ENCODE measurements around the gene KRTAP5-7.

Gene KRTAP5-7

DNA sequence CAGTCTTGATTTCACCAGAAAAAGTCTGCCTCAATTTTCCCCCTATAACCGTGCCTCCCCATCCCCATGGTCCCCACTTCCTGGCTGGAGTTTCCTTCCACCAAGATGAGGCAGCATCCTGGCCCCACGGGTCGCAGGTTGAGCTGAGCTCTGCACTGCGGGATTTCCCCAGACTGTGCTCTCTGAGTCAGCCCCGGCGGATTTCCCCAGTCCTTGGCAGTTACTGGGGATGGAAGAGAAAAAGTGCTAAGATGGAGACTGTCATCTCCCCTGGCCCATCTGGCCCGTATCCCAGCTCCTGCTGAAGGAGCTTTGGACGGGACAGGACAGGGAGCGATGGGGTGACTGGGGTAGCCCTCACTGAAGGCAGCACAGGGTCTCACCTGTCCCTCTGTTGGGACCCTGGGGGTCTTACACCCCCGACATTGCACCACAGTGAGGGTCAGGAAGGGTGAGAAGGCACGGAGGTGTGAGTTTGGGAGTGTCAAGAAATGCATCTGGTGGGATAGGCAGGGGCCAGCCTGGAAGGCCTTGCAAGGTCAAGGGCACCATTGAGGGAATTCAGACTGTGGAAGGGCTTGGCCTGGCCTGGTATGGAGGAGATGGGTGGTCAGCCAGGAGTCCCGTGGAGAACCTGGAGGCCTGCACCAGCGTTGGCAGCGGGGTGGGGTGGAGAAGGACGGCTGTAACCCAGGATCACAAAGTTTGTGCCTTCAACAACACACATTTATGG is 37.6 kb upstream of the KRTAP5-7 start:
- peak; percentile 80 for DNase-seq (ENCODE audit: low read depth)
- no peak overlapping the region for H3K4me3 ChIP-seq (ENCODE audit: low read depth, low read length)
- TF ChIP-seq, protein P1, sequence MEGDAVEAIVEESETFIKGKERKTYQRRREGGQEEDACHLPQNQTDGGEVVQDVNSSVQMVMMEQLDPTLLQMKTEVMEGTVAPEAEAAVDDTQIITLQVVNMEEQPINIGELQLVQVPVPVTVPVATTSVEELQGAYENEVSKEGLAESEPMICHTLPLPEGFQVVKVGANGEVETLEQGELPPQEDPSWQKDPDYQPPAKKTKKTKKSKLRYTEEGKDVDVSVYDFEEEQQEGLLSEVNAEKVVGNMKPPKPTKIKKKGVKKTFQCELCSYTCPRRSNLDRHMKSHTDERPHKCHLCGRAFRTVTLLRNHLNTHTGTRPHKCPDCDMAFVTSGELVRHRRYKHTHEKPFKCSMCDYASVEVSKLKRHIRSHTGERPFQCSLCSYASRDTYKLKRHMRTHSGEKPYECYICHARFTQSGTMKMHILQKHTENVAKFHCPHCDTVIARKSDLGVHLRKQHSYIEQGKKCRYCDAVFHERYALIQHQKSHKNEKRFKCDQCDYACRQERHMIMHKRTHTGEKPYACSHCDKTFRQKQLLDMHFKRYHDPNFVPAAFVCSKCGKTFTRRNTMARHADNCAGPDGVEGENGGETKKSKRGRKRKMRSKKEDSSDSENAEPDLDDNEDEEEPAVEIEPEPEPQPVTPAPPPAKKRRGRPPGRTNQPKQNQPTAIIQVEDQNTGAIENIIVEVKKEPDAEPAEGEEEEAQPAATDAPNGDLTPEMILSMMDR (conservative IDR thresholded peaks at IDR 0.05; ENCODE audit: low read depth, low read length): no peak

DNA sequence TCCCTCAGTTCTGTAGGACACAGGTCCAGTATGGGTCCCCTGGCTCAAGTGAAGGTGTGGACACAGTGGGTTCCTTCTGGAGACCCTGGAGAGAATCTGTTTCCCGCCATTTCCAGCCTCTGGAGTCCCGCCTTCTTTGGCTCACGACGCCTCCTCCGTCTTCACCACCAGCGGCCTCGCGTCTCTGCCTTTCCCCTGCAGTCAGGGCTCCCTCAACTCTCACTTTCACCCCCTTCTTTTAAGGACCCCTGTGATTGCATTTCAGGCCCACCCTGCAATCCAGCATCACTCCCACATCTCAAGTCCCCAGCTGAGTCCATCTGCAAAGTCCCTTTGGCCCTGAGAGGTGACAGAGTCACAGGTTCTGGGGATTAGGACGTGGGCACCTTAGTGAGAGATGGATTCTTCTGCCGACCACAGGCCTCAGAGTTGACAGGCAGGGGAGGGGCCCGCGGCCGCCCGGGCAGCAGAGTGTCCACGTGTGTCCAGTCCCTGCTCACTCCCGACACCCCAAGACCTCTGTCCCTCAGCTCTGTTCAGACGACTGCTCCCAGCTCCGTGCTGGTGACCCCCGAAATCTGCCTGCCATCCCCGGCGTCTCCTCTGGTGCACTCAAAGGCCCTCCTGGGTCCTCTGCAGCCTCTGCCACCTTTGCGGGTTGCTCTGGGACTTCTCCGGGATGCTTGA is 36.9 kb upstream of the KRTAP5-7 start:
- DNase-seq (ENCODE audit: low read depth): no peak
- H3K4me3 ChIP-seq (ENCODE audit: low read depth, low read length): no peak overlapping the region
- TF ChIP-seq, protein P1 (conservative IDR thresholded peaks at IDR 0.05; ENCODE audit: low read depth, low read length): no peak

DNA sequence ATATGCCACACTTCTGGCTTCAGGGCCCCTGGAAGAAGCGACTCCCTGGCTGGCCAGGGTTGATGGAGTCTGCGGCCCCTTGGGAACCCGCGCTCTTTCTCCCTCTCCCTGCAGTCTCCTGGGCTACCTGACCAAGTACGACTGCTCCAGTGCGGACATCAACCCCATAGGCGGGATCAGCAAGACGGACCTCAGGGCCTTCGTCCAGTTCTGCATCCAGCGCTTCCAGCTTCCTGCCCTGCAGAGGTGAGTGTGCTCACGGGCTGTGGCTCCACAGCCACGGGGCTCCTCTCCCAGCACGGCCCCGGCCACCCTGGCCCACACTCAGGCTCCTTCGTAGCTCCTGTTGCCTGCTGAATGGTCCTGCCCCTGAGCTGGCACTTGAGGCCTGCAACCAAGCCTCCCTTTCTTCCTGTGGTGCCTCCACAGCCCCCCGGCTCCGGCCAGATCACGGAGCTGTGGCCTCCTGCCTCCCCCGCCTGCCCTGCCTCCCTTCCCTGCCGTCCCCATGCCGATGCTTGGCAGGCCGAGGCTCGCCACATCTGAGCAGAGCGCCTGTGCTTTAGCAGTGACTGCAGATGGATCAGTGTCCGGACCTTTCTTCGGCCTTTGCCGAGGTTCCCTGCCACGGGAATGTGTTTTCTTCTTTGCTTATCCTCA is 36.2 kb upstream of the KRTAP5-7 start:
- DNase-seq (ENCODE audit: low read depth): no peak
- no peak overlapping the region for H3K4me3 ChIP-seq (ENCODE audit: low read depth, low read length)
- TF ChIP-seq, protein P1 (conservative IDR thresholded peaks at IDR 0.05; ENCODE audit: low read depth, low read length): no peak

DNA sequence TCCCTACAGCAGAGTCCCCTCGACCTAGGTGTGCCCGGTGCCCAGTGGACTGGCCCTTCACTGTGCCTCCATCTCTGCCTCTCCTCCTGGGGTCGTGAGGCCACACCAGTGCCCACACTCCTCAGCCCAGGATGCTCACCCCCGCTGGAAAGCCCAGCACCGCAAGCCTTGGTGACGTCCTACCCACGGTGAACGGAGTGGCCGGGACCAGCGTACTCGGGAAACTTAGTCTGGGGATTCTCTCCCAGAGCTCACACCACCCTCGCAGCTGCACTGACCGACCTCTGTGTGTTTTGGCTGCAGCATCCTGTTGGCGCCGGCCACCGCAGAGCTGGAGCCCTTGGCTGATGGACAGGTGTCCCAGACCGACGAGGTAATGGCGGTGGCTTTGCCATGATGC is 35.5 kb upstream of the KRTAP5-7 start:
- TF ChIP-seq, protein P1 (conservative IDR thresholded peaks at IDR 0.05; ENCODE audit: low read depth, low read length): no peak
- no peak for DNase-seq (ENCODE audit: low read depth)
- no peak overlapping the region for H3K4me3 ChIP-seq (ENCODE audit: low read depth, low read length)

DNA sequence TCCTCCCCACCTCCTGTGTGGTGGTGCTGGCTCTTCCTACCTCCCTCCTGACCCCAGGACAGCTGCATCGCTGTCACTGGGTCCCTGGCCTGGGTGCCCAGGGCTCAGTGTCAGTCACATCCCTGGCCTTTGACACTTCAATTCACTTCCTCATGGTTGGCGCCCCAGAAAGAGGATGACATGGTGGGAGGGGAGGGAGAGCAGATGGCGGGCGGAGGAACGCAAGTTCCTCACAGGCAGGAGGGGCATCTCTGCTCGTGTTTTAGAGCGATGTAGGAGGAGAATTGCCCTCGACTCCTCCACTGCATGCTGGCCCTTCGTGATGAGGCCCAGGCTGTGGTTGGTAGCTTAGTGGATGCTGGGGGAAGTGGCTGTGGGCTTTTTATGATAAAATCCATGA is 35.1 kb upstream of the KRTAP5-7 start:
- no peak overlapping the region for H3K4me3 ChIP-seq (ENCODE audit: low read depth, low read length)
- no peak for DNase-seq (ENCODE audit: low read depth)
- TF ChIP-seq, protein P1 (conservative IDR thresholded peaks at IDR 0.05; ENCODE audit: low read depth, low read length): no peak

DNA sequence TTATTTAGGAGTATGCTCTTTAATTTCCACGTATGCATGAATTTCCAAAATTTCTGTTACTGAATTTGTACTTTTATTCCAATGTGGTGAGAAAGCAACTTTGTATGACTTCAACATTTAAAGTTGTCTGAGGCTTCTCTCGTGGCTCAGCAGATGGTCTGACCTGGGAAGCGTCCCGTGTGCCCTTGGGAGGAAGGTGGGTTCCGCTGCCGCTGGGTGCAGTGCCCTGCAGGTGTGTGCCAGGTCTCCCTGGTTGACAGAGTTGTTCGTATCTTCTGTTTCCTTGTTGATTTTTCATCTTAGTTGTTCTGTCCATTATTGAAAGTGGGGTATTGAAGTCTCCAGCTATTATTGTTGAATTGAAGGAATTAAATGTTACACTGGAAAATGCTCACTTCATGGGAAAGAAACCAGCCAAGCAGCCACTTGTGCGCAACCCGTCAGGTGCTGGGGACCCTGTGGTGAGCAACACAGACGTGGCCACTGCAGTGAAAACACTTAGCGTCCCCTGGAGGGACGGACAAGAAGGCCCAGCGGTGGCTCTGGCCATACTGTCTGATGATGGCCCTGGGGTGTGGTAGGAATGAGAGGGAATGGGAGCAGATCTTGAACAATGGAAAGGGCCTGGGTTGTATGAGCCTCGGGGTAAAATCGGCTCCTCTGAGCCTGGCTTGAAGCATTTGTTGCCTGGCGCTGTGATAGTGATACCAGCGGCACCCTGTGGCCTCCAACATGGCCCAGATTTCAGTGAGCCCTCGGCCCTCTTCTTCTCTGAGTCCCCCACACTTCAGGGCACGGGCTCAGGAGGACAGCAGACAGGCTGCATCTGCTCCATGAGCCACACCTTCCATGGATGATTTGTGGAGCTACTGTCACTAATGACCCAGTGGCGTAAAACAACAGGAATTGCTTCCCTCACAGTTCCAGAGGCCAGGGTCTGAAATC is 31.5 kb upstream of the KRTAP5-7 start:
- no peak overlapping the region for H3K4me3 ChIP-seq (ENCODE audit: low read depth, low read length)
- DNase-seq (ENCODE audit: low read depth): no peak
- TF ChIP-seq, protein P1 (conservative IDR thresholded peaks at IDR 0.05; ENCODE audit: low read depth, low read length): no peak
